Measurements from ENCODE around the gene ZNF333.
A peak's percentile ranks its signal among the peaks of the same experiment; 100 is the strongest.

The ZNF333 gene

GRCh38 chr19:14689598-14690503 lies at the start of gene ZNF333:
TSS of gene ZNF333 (plus strand) at chr19:14690048. CDS start at chr19:14693492, 3,444 bp downstream.
- peak; percentile 79 for DNase-seq (ENCODE audit: low read depth)

GRCh38 chr19:14648506-14648905 lies 41.3 kb upstream of the ZNF333 start:
- DNase-seq (ENCODE audit: low read depth), result no peak

- DNase-seq (ENCODE audit: low read depth), result no peak
Measured at GRCh38 chr19:14649020-14649419, 40.8 kb upstream of the ZNF333 start.

- no peak for DNase-seq (ENCODE audit: low read depth)
Measured at GRCh38 chr19:14650161-14650560, 39.7 kb upstream of the ZNF333 start.

- DNase-seq (ENCODE audit: low read depth), result no peak
Measured at GRCh38 chr19:14654786-14655560, 34.9 kb upstream of the ZNF333 start.

- no peak for DNase-seq (ENCODE audit: low read depth)
Measured at GRCh38 chr19:14655726-14656125, 34.1 kb upstream of the ZNF333 start.

GRCh38 chr19:14659874-14660489 lies 29.9 kb upstream of the ZNF333 start:
- DNase-seq (ENCODE audit: low read depth), result no peak

GRCh38 chr19:14661372-14661924 lies 28.4 kb upstream of the ZNF333 start:
- no peak for DNase-seq (ENCODE audit: low read depth)

- DNase-seq (ENCODE audit: low read depth), result no peak
Measured at GRCh38 chr19:14669940-14670339, 19.9 kb upstream of the ZNF333 start.

- no peak for DNase-seq (ENCODE audit: low read depth)
Measured at GRCh38 chr19:14670408-14670807, 19.4 kb upstream of the ZNF333 start.

GRCh38 chr19:14672188-14672872 lies 17.5 kb upstream of the ZNF333 start:
- DNase-seq (ENCODE audit: low read depth), result no peak

GRCh38 chr19:14673088-14673487 lies 16.8 kb upstream of the ZNF333 start:
- DNase-seq (ENCODE audit: low read depth), result no peak

- no peak for DNase-seq (ENCODE audit: low read depth)
Measured at GRCh38 chr19:14674764-14675163, 15.1 kb upstream of the ZNF333 start, which contains the start of gene ADGRE3. TSS of gene ADGRE3 (minus strand) at chr19:14674844. CDS start at chr19:14674770, 74 bp downstream.

GRCh38 chr19:14676762-14677161 lies 13.1 kb upstream of the ZNF333 start:
- no peak for DNase-seq (ENCODE audit: low read depth)

GRCh38 chr19:14677464-14677863 lies 12.4 kb upstream of the ZNF333 start:
- DNase-seq (ENCODE audit: low read depth), result no peak

- DNase-seq (ENCODE audit: low read depth), result no peak
Measured at GRCh38 chr19:14678199-14678598, 11.6 kb upstream of the ZNF333 start.

GRCh38 chr19:14682084-14682483 lies 7.8 kb upstream of the ZNF333 start:
- DNase-seq (ENCODE audit: low read depth), result no peak

- no peak for DNase-seq (ENCODE audit: low read depth)
Measured at GRCh38 chr19:14683439-14683838, 6.4 kb upstream of the ZNF333 start.

- peak; percentile 26 for DNase-seq (ENCODE audit: low read depth)
Measured at GRCh38 chr19:14686411-14686810, 3.4 kb upstream of the ZNF333 start.

GRCh38 chr19:14694641-14695266 lies 4.9 kb downstream of the ZNF333 start:
- no peak for DNase-seq (ENCODE audit: low read depth)

- DNase-seq (ENCODE audit: low read depth), result no peak
Measured at GRCh38 chr19:14695471-14695870, 5.6 kb downstream of the ZNF333 start.

Measured in amniotic epithelial cell (primary cell).